ENCODE measurements around the gene SCIN.
"Not testable (repeated sequence)": the region's sequence is repeated elsewhere in the genome, so short reads cannot be mapped to it uniquely, and the experiment has no call there.

The SCIN gene

DNA sequence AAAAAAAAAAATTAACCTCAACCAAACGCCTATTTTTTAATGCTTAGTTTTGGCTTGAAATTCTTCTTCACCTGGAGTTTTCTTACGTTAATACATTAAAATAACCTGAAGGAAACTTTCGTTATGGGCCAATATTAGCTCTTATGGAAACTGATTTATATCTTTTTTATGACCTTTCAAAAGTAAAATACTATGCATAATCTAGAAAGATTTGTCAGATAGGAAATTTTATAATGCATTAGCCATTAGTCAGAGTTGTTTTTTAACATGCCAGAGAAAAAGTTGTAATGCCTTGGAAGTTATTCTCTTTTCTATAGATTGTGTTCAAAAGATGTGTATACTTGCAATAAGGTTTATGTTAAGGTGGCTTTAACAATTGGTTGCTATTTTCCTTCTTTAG, 82.6 kb downstream of the SCIN start:
- no peak for DNase-seq

DNA sequence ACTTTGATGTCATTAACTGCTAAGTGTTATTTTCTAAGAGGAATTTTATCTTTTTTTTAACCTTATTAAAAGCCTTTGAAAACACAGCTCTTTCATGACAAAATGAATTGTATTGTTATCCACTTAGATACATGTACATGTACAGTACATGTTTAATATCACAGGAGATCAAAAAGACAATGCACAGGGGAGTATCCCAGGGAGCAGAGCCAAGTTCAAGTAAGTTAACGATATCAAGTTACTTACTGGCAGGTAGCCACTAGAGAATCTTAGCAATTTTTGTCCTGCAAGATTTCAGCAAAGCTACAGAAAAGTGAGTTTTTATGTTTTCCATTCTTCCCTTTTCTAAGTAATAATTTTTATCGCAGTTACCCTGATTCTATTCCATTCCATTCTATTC, 83.0 kb downstream of the SCIN start:
- DNase-seq: no peak

DNA sequence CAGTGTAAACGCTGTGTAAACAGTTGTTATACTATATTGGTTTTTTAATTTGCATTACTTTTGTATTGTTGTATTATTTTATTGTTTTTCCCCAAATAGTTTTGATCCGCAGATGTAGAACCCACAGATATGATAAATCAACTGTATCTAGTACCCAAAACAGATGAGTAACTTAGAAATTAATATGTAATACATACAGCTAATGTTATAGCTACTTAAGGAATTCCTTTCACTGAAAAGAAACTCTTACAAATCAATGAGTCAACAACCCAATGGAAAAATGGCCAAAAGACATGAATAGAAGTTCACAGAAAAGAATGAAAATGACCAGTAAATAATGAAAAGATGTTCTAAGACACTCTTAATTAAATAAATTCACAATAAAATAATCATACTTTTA, 84.6 kb downstream of the SCIN start:
- no peak for DNase-seq

DNA sequence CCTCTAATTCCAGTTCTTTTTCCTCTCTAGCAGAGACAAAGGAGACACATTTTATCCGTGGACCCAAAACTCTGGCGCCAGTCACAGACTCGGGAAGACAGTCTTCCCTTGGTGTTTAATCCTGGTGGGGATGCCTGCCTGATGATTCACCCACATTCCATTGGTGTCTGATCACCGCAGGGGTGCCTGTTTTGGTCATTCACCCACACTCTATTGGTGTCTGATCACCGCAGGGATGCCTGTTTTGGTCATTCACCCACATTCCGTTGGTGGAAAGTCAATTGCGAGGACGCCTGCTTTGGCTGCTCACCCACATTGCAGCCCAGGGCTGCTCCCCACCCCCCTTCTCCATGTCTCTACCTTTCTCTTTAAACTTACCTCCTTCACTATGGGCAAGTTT, 89.9 kb downstream of the SCIN start:
- DNase-seq: not testable (repeated sequence)

DNA sequence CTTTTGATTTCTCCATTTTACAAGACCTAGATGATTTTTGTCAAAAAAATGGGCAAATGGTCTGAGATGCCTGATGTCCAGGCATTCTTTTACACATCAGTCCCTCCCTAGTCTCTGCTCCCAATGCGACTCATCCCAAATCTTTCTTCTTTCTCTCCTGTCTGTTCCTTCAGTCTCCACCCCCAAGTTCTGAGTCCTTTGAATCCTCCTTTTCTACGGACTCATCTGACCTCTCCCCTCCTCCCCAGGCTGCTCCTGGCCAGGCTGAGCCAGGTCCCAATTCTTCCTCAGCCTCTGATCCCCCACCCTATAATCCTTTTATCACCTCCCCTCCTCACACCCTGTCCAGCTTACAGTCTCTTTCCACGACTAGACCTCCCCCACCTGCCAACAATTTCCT, 90.5 kb downstream of the SCIN start:
- not testable (repeated sequence) for DNase-seq

DNA sequence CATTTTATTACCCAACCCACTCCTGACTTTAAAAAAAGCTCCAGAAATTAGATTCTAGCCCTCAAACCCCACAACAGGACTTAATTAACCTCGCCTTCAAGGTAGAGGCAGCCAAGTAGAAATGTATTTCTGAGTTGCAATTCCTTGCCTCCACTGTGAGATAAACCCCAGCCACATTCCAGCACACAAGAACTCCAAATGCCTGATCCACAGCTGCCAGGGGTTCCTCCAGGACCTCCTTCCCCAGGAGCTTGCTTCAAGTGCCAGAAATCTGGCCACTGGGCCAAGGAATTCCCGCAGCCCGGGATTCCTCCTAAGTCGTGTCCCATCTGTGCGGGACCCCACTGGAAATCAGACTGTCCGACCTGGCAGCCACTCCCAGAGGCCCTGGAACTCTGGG, 91.1 kb downstream of the SCIN start:
- DNase-seq: no peak

DNA sequence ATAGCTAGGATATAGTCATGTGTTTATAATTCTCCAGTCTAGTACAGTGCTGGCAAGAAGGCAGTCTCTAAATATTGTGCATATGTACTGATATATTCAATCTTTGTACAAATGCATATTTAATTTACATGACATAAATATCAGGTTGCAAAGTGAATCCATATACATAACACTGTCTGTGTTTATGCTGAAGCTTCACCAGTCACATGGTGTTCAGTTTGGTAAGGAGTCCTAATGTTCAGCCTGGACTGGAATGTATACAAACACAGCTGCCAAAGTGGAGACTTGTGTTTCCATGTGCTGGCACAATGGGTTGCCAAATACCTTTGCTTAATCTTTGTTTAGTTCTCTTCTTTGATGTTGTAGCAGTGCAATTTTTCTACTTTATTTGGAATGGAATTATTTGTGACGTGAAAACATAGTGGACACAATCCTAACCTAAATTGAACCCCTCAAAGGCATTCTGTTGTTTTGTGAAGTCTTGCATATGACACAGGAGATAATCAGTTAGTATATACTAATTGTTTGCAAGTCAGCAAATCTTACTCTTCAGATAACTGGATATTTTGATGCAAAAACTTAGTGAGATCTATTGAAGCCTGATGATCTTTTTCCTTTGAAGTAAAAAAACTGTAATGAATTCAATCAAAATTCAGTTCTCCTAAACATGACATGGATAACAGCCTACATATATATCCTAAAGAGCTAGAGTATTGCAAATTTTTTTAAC, 99.6 kb downstream of the SCIN start:
- no peak for DNase-seq

DNA sequence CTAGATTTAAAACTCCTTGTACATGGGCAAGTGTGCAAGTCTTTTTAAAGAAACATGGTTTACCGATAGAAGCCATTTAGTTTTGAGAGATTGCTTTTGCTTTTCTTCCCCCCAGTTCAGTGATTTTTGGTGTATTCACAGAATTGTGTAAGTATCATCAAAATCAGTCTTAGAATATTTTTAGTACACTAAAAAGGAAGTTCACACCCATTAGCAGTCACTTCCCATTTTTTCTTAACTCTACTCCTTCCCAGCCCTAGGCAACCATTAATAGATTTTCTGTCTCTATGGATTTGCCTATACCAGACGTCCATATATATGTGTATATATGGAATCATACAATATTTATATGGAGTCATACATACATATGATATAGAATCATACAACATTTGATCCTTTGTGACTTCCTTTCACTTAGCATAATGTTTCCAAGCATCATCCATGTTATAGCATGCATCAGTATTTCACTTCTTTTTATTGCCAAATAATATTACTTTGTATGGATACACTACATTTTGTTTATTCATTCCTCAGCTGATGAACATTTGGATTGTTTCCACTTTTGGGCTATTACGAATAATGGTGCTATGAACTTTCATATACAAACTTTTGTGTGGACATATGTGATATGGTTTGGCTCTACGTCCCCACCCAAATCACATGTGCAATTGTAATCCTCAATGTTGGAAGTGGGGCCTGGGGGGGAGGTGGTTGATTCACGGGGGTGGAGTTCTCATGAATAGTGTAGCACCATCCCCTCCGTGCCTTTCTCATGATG, 100.4 kb downstream of the SCIN start:
- DNase-seq: no peak

DNA sequence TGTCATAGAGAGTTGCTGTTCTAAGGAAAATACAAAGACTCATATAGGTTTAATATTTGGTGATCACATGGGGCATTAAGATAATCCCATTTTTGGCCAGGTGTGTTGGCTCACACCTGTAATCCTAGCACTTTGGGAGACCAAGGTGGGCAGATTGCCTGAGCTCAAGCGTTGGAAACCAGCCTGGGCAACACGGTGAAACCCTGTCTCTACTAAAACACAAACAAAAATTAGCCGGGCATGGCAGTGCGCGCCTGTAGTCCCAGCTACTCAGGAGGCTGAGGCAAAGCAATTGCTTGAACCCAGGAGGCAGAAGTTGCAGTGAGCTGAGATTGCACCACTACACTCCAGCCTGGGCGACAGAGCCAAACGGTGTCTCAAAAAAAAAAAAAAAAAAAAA, 102.9 kb downstream of the SCIN start:
- not testable (repeated sequence) for DNase-seq

DNA sequence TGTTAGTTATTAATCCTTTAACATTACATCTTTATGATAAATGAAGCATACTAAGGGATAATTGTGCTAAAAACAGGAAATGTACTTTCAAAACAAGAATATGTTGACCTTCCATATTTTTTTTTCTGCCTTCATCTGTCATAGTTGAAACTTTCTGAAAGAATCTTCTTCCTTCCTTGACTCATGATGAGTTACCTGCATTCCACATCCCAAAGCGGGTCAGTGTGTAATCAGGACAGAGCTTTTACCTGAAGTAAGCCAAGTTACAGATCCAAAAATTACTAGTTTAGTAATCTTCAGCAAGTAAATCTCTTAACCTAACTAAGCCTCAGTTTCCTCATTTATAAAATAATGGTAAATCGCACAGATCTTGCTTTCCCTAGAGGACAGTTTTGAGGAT, 103.5 kb downstream of the SCIN start:
- DNase-seq: no peak

DNA sequence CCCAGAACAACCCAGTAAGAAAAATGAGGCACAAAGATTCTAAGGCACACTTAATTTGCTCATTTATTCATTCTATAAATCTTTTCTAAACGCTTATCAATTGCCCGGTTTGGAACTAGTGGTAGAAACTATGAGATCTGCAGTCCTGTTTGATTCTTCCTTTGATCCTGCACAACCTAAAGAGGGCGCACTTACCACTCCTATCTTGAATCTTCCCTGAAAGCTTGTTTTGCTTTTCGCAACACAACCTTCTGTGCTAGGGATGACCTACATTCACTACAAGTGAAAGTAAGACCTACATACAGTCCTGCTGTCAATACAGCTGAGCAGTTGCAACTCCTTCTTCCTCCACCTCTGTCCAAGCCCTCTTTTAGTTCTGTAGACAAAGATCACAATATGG, 104.3 kb downstream of the SCIN start:
- no peak for DNase-seq

DNA sequence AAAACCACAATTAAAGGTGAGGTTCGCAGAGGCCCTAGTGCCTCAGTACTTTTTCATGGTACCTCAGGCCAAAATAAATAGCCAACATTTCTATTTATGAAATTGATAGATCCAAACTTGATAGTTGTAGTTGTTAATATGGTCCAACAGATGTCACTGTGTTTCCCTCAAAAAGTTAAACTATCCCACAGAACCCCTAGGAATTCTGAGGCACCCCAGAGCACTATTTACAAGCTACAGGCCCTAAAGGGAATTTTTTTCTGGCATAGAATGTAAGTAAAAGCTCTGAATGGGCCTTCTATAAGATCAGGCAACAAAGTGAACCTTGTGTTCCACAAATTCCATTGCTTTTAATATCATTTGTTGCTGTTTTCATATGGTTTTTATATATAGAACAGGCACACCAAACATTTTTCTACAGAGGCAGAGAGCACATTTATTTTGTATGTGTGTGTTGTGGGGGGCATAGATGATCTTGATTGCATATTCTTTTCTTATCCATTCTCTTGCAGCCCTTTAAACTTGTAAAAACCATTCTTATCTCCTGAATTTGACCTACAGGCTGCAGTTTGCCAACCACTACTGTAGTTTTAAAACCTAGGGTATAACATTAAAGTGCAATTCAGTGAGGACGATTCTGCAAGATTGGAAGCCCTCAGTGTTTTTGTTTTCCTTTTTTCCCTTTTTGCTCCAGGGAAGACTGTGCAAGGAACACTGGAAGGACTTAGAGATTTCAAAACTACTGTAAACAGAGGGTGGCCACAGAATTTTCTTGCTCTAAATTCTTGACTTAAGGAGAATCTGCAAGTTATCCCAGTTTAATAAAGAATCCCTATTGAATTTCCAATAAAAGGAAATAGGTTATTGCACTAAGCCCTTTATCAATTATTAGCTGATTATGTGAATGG, 113.4 kb downstream of the SCIN start:
- no peak for DNase-seq

DNA sequence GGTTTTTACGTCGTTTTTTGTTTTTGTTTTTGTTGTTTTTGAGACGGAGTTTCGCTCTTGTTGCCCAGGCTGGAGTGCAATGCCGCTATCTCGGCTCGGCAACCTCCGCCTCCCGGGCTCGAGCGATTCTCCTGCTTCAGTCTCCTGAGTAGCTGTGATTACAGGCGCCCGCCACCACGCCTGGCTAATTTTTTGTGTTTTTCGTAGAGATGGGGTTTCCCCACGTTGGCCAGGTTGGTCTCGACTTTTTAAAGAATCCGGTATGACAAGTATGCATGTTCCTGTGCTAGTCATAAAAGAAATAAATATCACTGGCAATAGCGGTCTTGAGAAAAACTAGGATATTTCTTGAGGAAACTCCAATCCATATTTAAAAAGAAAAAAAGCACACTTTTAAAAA, 114.2 kb downstream of the SCIN start:
- DNase-seq: no peak

DNA sequence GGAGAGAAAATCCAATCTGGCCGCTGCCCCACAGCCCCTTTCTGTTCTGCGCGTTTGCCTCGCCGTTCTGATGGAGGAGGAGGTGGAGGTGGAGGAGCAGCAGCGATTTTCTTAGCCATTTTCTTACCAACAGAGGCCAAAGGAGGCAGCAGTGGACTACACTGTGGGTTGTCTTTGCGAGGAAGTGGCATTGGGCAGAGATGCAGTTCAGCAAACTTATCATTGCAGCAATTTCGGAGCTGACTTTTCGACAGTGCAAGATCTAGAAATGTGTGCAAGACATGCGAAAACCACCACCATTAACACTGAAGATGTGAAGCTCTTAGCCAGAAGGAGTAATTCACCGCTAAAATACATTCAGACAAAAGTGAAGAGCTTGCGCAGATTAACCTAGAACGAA, 115.0 kb downstream of the SCIN start:
- DNase-seq: peak; percentile 8

DNA sequence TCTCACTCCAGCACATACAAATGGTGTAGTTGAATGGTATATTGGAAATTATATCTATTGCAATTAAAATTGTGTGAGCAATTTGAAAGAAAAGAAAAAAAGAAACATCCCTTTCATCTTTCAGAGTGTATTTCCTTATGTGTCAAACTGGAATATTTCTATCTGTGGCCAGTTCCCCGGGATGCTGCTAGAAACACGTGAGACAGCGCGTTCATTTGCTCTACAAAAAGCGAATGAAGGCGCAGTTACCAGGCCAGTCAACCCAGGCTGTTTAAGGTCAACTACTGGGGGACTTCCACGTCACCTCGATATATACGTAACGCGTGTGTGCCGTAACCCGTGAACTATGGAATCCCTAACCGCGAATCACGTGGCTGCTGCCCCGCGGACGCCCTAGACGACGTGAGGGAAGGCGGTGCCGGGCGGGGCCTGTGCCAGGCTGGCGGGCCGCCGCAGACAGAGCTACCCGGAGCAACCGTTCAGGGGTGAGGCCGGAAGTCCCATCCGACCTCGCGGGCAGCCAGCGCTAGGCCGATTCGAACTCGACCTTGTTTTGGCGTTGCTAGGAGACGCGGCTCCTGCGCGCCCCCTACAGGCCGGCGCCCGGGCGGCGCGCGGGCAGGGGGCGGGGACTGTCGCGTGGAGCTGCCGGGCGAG, 115.8 kb downstream of the SCIN start:
- DNase-seq: peak; percentile 95

DNA sequence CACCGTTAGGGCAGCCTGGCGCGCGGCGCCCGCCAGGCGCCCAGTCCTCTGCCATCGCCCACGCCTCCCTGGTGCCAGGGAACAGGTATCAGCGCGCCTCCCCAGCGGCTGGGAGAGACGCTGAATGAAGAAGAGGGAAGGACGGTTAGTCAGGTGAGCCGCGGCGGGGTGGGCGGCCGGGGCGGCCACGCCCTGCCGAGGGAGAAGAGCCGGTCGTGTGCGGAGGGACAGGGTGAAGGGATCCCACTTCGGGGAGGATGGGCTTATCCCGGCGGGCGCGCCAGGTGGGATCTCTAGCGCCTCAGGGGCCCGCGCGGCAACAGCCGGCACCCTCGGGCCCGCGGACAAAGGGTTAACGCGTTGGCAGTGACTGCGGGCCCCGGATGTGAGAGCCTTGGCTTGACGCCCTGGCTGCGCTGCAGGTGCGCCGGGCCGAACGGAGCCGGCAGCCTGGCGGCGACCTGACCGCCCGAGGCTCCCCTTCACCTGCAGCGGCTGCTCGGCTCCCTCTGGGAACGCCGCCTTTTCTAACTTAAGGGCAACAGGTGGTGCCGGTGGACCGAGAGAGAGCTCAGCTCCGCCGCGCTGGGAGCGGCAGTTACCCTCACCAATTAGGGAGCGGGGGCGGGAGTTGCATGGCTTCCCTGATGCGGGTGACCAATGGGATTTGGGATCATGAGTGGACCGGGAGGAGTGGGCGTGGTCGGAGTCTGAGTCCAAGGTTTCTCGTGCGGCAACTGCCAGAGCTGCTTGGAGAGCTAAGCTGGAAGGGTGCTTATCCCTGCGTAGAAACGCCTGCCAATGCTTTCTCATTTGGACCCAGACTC, 116.6 kb downstream of the SCIN start, which contains the start of gene ARL4A:
Gene ARL4A (plus strand): TSS at position 743 of the 827 bp plus-strand sequence. CDS start 622 bp downstream, outside the sequence.
- peak; percentile 93 for DNase-seq

DNA sequence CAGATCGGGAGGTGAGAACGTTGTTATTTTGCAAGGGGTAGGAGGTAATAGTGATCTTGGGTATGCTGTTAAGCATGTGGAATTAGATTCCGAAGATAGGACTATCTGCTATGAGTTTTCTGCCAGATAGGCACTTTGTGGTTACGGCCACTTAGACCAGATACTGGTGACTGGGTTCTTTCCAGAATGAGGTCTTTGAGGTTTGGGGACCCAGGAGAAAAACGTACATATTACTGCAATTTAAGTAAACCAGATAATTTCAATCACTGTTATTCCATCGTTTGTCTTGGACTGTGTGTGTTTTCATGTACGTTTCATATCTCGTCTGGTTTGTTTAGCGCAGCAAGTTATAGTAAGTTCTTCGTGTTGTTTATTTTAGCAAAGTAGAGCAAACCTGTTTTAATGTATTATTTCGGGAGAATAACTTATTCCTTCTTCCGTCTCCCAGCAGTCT, 117.2 kb downstream of the SCIN start:
- no peak for DNase-seq

DNA sequence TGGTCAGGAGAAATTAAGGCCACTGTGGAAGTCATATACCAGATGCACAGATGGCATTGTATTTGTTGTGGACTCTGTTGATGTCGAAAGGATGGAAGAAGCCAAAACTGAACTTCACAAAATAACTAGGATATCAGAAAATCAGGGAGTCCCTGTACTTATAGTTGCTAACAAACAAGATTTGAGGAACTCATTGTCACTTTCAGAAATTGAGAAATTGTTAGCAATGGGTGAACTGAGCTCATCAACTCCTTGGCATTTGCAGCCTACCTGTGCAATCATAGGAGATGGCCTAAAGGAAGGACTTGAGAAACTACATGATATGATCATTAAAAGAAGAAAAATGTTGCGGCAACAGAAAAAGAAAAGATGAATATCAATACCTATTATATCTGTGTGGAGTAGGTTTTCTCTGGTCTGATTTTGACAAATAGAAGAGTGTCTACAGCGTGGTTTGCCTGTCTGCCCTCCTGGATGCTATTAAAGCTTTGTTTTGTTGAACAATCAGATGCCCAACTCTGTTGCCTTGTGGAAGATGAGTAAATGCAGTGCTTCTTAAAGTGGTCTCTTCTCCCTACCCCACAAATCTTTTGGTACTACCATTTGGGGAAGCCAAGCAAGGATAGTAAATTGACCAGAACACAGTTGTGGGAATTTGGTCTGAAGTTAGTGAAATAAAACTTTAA, 118.1 kb downstream of the SCIN start:
- not testable (repeated sequence) for DNase-seq

DNA sequence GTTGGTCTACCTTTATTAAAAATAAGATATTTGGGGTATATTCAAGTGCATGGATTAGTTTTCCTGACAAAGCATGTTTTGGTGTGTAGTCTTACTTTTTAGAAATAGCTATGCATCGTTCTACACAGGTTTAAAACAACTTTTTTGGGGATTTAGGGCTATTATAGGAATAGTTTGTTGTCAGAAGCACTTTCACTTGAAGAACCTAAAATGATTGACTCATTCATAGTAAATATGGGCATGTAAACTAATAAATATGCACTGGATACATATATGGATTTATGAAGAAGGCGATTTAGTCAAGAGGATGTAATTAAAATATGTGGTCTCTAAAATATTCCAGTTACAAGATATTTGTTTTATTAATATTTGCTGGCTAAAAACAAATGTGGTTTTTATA, 118.9 kb downstream of the SCIN start:
- no peak for DNase-seq

DNA sequence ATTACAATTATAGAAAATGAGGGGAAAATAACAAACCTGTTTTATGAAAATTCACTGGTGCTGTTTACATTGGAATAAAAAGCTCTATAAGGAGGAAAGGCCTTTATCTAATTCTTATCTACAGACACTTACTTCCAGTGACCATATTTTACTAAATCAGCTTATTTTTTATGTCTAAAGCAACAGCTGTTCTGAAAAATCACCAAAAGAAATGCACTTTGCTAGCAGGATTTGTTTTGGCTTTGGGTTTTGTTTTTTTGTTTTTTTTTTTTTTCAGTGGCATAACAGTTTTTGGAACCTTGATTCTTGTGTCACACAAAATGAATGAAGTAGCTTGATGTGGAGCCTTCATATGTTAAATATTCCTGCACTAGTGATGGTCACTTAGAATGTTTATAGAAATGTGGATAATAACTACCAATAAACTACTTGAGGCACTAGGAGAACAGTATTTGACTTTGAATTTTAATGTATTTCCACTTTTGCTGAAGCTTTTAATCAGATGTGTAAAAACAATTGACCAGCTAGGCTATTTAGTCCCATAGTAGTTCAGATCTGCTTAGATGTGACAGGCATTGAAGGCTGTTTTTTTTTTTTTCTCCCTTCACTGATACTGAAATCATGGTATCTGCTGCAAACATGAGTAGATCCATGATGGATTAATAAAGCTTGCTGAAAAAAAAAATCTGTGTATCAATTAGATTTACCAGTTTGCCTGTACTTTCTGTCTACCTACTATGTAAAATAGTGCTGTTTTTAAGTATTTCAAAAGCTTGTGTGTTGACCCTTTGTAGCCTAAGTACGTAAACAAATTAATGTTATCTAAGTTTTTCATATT, 119.7 kb downstream of the SCIN start:
- no peak for DNase-seq
